ENCODE measurements around the gene USE1. TPM values are rescaled to one million over a fixed set of nuclear protein-coding genes. Genes with fewer than 3 reads are reported as not detected.
A peak's percentile ranks its signal among the peaks of the same experiment; 100 is the strongest.

Gene USE1
- total and polyA plus RNA-seq, 7 donors: 22.5 to 45.3 (median 34.7) TPM

DNA sequence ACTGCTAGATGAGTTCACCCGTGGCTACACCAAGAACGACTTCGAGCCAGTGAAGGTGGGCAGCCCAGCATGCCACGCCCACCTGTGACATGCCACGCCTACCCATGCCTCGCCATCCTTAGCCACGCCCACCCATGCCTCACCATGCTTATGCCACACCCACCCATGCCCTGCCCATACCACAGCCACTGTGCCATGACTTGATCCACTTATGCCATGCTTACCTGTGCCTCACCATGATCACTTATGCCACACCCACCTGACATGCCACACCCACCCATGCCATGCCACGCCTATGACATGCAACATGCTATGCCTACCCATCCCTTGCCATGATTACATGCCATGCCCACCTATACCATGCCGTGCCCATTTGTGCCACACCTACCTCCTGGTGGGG is 12.9 kb upstream of the USE1 start:
- H3K27ac ChIP-seq: no peak overlapping the region
- peaks cover 39 to 93% (median 59%) of the 10 kb centered on the region in 4 donors for H3K36me3 ChIP-seq
- H3K4me1 ChIP-seq: no peaks in the 10 kb centered on the region
- H3K9me3 ChIP-seq: no peaks in the 10 kb centered on the region
- H3K4me3 ChIP-seq: no peak overlapping the region
- no peaks in the 10 kb centered on the region for H3K27me3 ChIP-seq
- intact Hi-C loops (cut with DNase I): no loop called here
- no peak for DNase-seq
- WGBS, 2 donors: 77 to 88% methylated on average over 9 of the region's 9 CpGs
- TF ChIP-seq POLR2A (IDR thresholded peaks at IDR 0.05) (no peak), POLR2AphosphoS5 (IDR thresholded peaks at IDR 0.05) (no peak), EP300 (IDR thresholded peaks at IDR 0.05) (no peak)

DNA sequence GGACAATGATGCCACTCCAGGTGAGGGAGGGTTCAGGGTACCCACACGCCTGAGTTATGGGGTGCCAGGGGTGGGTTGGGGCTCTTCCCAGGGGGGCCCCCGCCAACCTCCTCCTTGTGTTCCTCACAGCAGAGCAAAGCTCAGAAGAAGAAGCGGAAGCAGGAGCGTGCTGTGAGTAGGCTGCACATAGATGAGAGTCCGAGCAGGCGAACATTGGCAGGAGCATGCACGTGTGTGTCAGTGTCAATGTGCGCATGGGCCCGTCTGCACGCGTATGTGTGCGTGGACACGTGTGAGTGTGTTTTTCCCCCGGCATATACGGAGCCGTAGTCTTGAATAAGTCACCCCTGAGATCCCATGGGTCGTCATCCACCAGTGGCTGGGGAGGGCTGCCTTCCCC is 12.4 kb upstream of the USE1 start:
- H3K9me3 ChIP-seq: no peaks in the 10 kb centered on the region
- H3K36me3 ChIP-seq: peaks cover 39 to 92% (median 56%) of the 10 kb centered on the region in 4 donors
- intact Hi-C loops (cut with DNase I): no loop called here
- WGBS, 2 donors: 91 to 93% methylated on average over 17 of the region's 17 CpGs
- H3K27me3 ChIP-seq: no peaks in the 10 kb centered on the region
- no peak overlapping the region for H3K27ac ChIP-seq
- H3K4me1 ChIP-seq: no peaks in the 10 kb centered on the region
- DNase-seq: no peak
- TF ChIP-seq POLR2A (IDR thresholded peaks at IDR 0.05): no peak
- TF ChIP-seq, protein P1, sequence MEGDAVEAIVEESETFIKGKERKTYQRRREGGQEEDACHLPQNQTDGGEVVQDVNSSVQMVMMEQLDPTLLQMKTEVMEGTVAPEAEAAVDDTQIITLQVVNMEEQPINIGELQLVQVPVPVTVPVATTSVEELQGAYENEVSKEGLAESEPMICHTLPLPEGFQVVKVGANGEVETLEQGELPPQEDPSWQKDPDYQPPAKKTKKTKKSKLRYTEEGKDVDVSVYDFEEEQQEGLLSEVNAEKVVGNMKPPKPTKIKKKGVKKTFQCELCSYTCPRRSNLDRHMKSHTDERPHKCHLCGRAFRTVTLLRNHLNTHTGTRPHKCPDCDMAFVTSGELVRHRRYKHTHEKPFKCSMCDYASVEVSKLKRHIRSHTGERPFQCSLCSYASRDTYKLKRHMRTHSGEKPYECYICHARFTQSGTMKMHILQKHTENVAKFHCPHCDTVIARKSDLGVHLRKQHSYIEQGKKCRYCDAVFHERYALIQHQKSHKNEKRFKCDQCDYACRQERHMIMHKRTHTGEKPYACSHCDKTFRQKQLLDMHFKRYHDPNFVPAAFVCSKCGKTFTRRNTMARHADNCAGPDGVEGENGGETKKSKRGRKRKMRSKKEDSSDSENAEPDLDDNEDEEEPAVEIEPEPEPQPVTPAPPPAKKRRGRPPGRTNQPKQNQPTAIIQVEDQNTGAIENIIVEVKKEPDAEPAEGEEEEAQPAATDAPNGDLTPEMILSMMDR (IDR thresholded peaks at IDR 0.05): no peak
- TF ChIP-seq EP300 (IDR thresholded peaks at IDR 0.05): no peak
- TF ChIP-seq POLR2AphosphoS5 (IDR thresholded peaks at IDR 0.05): no peak
- H3K4me3 ChIP-seq: no peak overlapping the region

DNA sequence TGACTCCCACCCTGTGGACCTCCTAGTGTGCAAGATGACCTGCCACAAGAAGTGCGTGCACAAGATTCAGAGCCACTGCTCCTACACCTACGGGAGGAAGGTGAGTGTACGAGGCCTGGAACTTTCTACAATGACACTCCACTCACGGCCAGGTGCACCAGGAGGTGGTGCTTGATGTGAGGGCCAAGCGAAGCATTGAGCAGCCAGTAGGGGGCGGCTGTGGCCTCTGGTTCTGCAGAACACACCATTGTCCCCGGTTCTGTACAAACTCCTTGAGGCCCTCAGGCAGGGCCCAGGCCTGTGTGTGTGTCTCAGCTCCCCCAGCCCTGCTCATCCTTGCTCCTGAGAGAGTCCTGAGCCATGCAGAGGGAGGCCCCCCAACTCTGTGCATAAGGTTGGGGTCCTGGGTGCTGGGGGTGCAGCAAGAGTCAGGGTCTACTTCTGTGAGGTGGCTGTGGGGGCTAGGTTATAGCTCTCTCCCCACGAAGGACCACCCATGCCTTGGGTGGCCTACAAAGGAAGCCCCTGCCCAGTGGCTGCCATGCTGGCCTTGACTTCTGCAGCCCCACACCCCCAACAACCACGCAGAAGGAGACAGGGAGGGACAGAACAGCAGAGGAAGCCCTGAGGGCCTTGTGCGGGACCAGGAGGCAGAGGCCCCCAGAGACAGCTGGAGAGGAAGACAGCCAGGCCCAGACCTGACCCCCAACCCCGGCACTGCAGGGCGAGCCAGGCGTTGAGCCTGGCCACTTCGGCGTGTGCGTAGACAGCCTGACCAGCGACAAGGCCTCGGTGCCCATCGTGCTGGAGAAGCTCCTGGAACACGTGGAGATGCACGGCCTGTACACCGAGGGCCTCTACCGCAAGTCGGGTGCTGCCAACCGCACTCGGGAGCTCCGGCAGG is 9.7 kb upstream of the USE1 start:
- H3K9me3 ChIP-seq: no peaks in the 10 kb centered on the region
- intact Hi-C loops (cut with DNase I): loop anchor here (1.0 kb wide), 1 partner anchor 77 kb away; no protein-coding TSS in a partner anchor
- peaks cover 30 to 89% (median 50%) of the 10 kb centered on the region in 4 donors for H3K36me3 ChIP-seq
- peak; percentile 78 for DNase-seq
- WGBS, 2 donors: 76 to 81% methylated on average over 27 of the region's 27 CpGs
- no peaks in the 10 kb centered on the region for H3K27me3 ChIP-seq
- no peaks in the 10 kb centered on the region for H3K4me1 ChIP-seq
- H3K4me3 ChIP-seq: no peak overlapping the region
- TF ChIP-seq POLR2A (IDR thresholded peaks at IDR 0.05): no peak
- TF ChIP-seq, protein P1 (IDR thresholded peaks at IDR 0.05): peak; percentile 46 to 71 (median 60)
- TF ChIP-seq EP300 (IDR thresholded peaks at IDR 0.05): no peak
- no peak for TF ChIP-seq POLR2AphosphoS5 (IDR thresholded peaks at IDR 0.05)
- no peak overlapping the region for H3K27ac ChIP-seq

DNA sequence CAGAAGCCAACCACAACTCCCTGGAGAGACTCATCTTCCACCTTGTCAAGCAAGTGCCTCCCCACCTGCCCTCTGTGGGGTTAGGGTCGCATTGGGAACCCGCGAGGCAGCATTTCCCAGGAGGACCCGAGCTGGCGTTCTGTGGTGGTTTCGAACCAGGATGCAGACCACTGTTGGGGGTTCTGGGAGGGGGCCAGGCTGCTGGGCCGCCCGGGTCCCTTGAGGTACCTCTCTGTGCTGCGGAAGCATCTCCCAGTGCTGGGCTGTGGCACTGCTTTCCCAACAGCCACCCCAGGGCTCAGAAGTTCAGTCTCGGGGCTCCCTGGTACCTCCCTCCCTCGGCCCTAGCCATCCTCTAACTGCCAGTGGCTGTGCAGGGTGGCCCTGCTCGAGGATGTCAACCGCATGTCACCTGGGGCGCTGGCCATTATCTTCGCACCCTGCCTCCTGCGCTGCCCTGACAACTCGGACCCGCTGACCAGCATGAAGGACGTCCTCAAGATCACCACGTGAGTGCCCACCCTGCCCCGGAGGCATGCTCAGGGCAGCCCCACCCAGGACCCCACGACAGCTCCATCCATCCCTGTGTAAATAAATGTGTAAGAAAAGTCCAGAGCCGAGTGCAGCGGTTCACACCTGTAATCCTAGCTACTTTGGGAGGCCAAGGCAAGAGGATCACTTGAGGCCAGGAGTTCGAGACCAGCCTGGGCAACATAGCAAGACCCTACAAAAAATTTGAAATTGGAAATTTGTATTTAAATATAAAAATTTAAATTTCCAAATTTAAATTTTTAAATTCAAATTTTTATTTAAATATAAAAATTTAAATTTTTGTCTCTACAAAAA is 8.2 kb upstream of the USE1 start:
- Histone ChIP-seq H3K9me3 (no peaks in the 10 kb centered on the region), H3K27ac (no peak overlapping the region), H3K36me3 (peaks cover 17 to 89% (median 46%) of the 10 kb centered on the region in 4 donors), H3K27me3 (no peaks in the 10 kb centered on the region), H3K4me3 (no peak overlapping the region), H3K4me1 (no peaks in the 10 kb centered on the region)
- TF ChIP-seq EP300 (IDR thresholded peaks at IDR 0.05) (no peak), POLR2AphosphoS5 (IDR thresholded peaks at IDR 0.05) (no peak), POLR2A (IDR thresholded peaks at IDR 0.05) (no peak)
- TF ChIP-seq, protein P1 (IDR thresholded peaks at IDR 0.05): no peak
- intact Hi-C loops (cut with DNase I): no loop called here
- DNase-seq: no peak
- WGBS, 2 donors: 93 to 94% methylated on average over 25 of the region's 25 CpGs

All from sigmoid colon (tissue), 7 donors.